Lower leg skin (tissue), 3 donors: ENCODE measurements around the gene TMEM117.

Experiments
- POLR2A ChIP-seq, 2 donors: fragments of 450-650 bp; IDR thresholded peaks; one replicate each; pipeline ENCODE4 v1.6.1; 2016 to 2017; ENCODE audit warnings: antibody characterized with exemption in 2 of 2, mild to moderate bottlenecking in 1 of 2, moderate library complexity in 1 of 2
- TF ChIP-seq, protein P1 (sequence below), 3 donors: fragments of 450-650 bp; IDR thresholded peaks; one replicate each; pipeline ENCODE4 v1.5.1; 2016; ENCODE audit warnings: antibody characterized with exemption in 3 of 3, mild to moderate bottlenecking in 3 of 3, moderate library complexity in 2 of 3

DNA sequence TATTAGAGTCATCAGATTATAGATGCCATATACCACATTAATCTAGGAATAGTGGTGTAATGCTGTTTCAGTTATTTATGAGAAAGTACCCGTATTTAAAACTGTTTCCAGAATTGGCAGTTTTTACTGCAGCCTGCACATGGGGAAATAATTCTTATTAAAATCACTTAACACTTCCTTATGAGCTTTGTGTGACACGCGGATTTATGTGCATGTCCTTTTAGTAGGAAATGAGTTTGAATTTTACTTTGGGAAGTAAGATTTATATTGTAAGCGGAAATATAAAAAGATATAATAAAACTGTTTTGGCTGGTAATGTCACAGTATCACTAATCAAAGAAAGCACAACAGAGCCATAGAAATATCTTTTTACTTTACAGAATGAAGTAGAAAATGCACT is 132.9 kb downstream of the TMEM117 start:
- no peak for TF ChIP-seq POLR2A (IDR thresholded peaks at IDR 0.05)
- TF ChIP-seq, protein P1, sequence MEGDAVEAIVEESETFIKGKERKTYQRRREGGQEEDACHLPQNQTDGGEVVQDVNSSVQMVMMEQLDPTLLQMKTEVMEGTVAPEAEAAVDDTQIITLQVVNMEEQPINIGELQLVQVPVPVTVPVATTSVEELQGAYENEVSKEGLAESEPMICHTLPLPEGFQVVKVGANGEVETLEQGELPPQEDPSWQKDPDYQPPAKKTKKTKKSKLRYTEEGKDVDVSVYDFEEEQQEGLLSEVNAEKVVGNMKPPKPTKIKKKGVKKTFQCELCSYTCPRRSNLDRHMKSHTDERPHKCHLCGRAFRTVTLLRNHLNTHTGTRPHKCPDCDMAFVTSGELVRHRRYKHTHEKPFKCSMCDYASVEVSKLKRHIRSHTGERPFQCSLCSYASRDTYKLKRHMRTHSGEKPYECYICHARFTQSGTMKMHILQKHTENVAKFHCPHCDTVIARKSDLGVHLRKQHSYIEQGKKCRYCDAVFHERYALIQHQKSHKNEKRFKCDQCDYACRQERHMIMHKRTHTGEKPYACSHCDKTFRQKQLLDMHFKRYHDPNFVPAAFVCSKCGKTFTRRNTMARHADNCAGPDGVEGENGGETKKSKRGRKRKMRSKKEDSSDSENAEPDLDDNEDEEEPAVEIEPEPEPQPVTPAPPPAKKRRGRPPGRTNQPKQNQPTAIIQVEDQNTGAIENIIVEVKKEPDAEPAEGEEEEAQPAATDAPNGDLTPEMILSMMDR (IDR thresholded peaks at IDR 0.05), result no peak
